Hepatocyte (in vitro differentiated cells): ENCODE measurements around the gene ELF5.

Experiments used
- EZH2 ChIP-seq: fragments of 200-600 bp; sonication (generic); IDR thresholded peaks from 2 replicates; pipeline ENCODE4 v1.6.1; 2016; ENCODE audit warnings: antibody characterized with exemption, mild to moderate bottlenecking, borderline replicate concordance
- EZH2phosphoT487 ChIP-seq: fragments of 200-600 bp; sonication (generic); IDR thresholded peaks from one replicate; pipeline ENCODE4 v1.6.1; 2018; ENCODE audit warnings: antibody characterized with exemption, mild to moderate bottlenecking, low read depth, moderate library complexity; ENCODE audit not compliant: unreplicated experiment, severe bottlenecking
- TF ChIP-seq, protein P1 (sequence below): fragments of 200-600 bp; sonication (generic); IDR thresholded peaks from 2 replicates; pipeline ENCODE4 v1.5.1; 2016; ENCODE audit warnings: antibody characterized with exemption, mild to moderate bottlenecking; ENCODE audit not compliant: poor library complexity

DNA sequence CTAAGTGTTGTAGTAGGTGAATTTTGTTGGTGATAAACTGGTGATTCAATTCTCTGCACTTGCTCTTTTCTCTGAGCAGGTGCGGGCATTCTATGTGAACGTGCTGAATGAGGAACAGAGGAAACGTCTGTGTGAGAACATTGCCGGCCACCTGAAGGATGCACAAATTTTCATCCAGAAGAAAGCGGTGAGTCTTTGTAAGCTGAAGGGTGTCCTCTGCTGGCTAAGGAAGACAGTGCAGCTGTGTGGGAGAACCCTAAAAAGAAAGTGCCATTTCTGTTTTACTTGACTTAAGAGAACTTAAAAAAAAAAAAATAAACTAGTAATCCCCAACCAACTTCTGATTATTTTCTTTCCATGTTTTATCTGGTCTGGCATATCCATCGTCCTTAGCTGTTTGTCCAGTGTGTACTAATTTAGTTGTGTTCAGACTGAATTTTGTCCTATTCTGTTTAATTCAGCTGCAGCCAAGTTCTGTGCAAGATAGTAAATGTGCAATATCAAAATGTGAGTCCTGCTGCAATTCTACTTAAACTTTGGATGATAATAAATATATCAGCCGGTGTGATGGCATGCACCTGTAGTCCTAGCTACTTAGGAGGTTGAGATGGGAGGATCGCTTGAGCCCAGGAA, 45.3 kb downstream of the ELF5 start:
- TF ChIP-seq, protein P1, sequence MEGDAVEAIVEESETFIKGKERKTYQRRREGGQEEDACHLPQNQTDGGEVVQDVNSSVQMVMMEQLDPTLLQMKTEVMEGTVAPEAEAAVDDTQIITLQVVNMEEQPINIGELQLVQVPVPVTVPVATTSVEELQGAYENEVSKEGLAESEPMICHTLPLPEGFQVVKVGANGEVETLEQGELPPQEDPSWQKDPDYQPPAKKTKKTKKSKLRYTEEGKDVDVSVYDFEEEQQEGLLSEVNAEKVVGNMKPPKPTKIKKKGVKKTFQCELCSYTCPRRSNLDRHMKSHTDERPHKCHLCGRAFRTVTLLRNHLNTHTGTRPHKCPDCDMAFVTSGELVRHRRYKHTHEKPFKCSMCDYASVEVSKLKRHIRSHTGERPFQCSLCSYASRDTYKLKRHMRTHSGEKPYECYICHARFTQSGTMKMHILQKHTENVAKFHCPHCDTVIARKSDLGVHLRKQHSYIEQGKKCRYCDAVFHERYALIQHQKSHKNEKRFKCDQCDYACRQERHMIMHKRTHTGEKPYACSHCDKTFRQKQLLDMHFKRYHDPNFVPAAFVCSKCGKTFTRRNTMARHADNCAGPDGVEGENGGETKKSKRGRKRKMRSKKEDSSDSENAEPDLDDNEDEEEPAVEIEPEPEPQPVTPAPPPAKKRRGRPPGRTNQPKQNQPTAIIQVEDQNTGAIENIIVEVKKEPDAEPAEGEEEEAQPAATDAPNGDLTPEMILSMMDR: peak; percentile 63
- no peak for TF ChIP-seq EZH2
- TF ChIP-seq EZH2phosphoT487: no peak
